Endothelial cell of umbilical vein (primary cell): ENCODE measurements around the gene LDLRAD3. TPM values are rescaled to one million over a fixed set of nuclear protein-coding genes. Genes with fewer than 3 reads are reported as not detected.

ENCODE experiments used
- BruUV-seq: library from RNA; stranded (reverse); fragments of 400-500 nt; replicated peaks from 2 replicates; lab custom pipeline; 2021; lab: Mats Ljungman, UMichigan
- CTCF ChIA-PET: fragments of 300-600, 350-600 bp; sonication (Branson Sonifier 250); formaldehyde crosslinking; loops from one replicate; lab custom pipeline; 2021; ENCODE audit warnings: antibody characterized with exemption, inconsistent platforms; lab: Charles Lee
- POLR2A ChIA-PET: fragments of 300-600, 350-600 bp; sonication (Branson Sonifier 250); formaldehyde crosslinking; loops from one replicate; lab custom pipeline; 2021; ENCODE audit warnings: antibody characterized with exemption, inconsistent platforms; lab: Charles Lee
- DNase-seq: peaks from one replicate; pipeline ENCODE4 v3.0.0-alpha.2; 2011; ENCODE audit warnings: low read depth, low spot score
- FAIRE-seq: peaks from 2 replicates; lab custom pipeline; 2011; peaks lifted over from hg19 to GRCh38; lab: Jason Lieb, UNC
- H2AFZ ChIP-seq: 2 replicates; pipeline ENCODE4 v1.6.0; 2012; ENCODE audit warnings: low read depth, low read length, control low read depth, inconsistent platforms
- H3K27ac ChIP-seq: 2 replicates; pipeline ENCODE4 v1.5.1; 2011; ENCODE audit warnings: low read depth, mild to moderate bottlenecking, control low read depth, low read length, moderate library complexity; ENCODE audit not compliant: insufficient read depth
- H3K27me3 ChIP-seq, 2 experiments: 2 replicates each; pipeline versions ENCODE4 v1.6.0 to v1.6.1; 2011; ENCODE audit warnings: low read length in 2 of 2, mixed read lengths in 1 of 2; ENCODE audit not compliant: control insufficient read depth in 2 of 2, insufficient read depth in 2 of 2
- H3K36me3 ChIP-seq, 2 experiments: 2 replicates in 1 of 2; 3 replicates in 1 of 2; pipeline ENCODE4 v1.5.1; 2011; ENCODE audit warnings: low read length in 2 of 2, mild to moderate bottlenecking in 1 of 2, moderate library complexity in 1 of 2; ENCODE audit not compliant: control insufficient read depth in 2 of 2, insufficient read depth in 2 of 2; ENCODE audit errors: extremely low read depth in 1 of 2
- H3K4me1 ChIP-seq: 3 replicates; pipeline ENCODE4 v1.5.1; 2011; ENCODE audit warnings: mild to moderate bottlenecking, low read length; ENCODE audit not compliant: control insufficient read depth, insufficient read depth; ENCODE audit errors: extremely low read depth
- H3K4me2 ChIP-seq: 2 replicates; pipeline ENCODE4 v1.6.1; 2011; ENCODE audit warnings: low read length, control low read depth, mixed read lengths; ENCODE audit not compliant: insufficient read depth
- H3K4me3 ChIP-seq, 3 experiments: fragments of 200-600 bp in 1 of 3; sonication (generic), shearing (Covaris generic) in 1 of 3; replicated peaks in 1 of 3; 2 replicates each; pipeline ENCODE4 v1.5.1; 2011 to 2016; ENCODE audit warnings: control low read depth in 3 of 3, low read length in 3 of 3, mild to moderate bottlenecking in 2 of 3, inconsistent platforms in 1 of 3, low read depth in 1 of 3, moderate library complexity in 1 of 3; ENCODE audit not compliant: insufficient read depth in 1 of 3
- H3K79me2 ChIP-seq: 2 replicates; pipeline ENCODE4 v1.6.0; 2012; ENCODE audit warnings: low read length, inconsistent platforms; ENCODE audit not compliant: control insufficient read depth, insufficient read depth
- H3K9ac ChIP-seq: replicated peaks from 2 replicates; pipeline ENCODE3; 2011; ENCODE audit warnings: low read length, control low read depth; ENCODE audit not compliant: insufficient read depth; ENCODE audit errors: extremely low read depth
- H3K9me1 ChIP-seq: replicated peaks from 3 replicates; pipeline ENCODE4 v1.6.0; 2011; ENCODE audit warnings: mild to moderate bottlenecking, low read length; ENCODE audit not compliant: control insufficient read depth, insufficient read depth; ENCODE audit errors: extremely low read depth
- H3K9me3 ChIP-seq: replicated peaks from 2 replicates; pipeline ENCODE4 v1.5.1; 2012; ENCODE audit warnings: low read length, inconsistent platforms; ENCODE audit not compliant: control insufficient read depth, insufficient read depth
- H4K20me1 ChIP-seq: replicated peaks from 2 replicates; pipeline ENCODE3; 2011; ENCODE audit warnings: mild to moderate bottlenecking, low read length; ENCODE audit not compliant: control insufficient read depth, insufficient read depth; ENCODE audit errors: extremely low read depth
- CTCF ChIP-seq, 2 donors: IDR thresholded peaks; 1 replicate in 1 of 2; 2 replicates in 1 of 2; pipeline ENCODE4 v1.5.1; 2011; ENCODE audit warnings: low read length in 2 of 2, mild to moderate bottlenecking in 2 of 2, moderate library complexity in 2 of 2, control low read depth in 1 of 2, inconsistent platforms in 1 of 2, low read depth in 1 of 2; ENCODE audit not compliant: insufficient read depth in 1 of 2; ENCODE audit errors: extremely low read depth in 1 of 2
- FOS ChIP-seq: IDR thresholded peaks from 2 replicates; pipeline ENCODE4 v1.6.1; 2011; ENCODE audit warnings: mild to moderate bottlenecking, low read length, moderate library complexity, borderline replicate concordance; ENCODE audit not compliant: insufficient read depth
- GATA2 ChIP-seq: IDR thresholded peaks from 2 replicates; pipeline ENCODE4 v1.7.0; 2011; ENCODE audit warnings: low read depth, mild to moderate bottlenecking, moderate library complexity, mixed read lengths, low read length; ENCODE audit not compliant: insufficient read length, insufficient read depth
- JUN ChIP-seq: IDR thresholded peaks from 2 replicates; pipeline ENCODE4 v1.6.1; 2011; ENCODE audit warnings: borderline replicate concordance, low read depth; ENCODE audit not compliant: insufficient read length, insufficient read depth
- MAX ChIP-seq: IDR thresholded peaks from 2 replicates; pipeline ENCODE4 v1.6.1; 2011; ENCODE audit not compliant: insufficient read depth, insufficient read length
- MYC ChIP-seq: IDR thresholded peaks from one replicate; pipeline ENCODE4 v1.6.1; 2011; ENCODE audit warnings: mild to moderate bottlenecking, low read depth, low read length
- POLR2A ChIP-seq: IDR thresholded peaks from 2 replicates; pipeline ENCODE4 v1.6.1; 2012; ENCODE audit warnings: low read depth, mild to moderate bottlenecking, control low read depth, low read length
- dilution Hi-C: fragments of 300-500 bp; cut with MboI; formaldehyde crosslinking; loops from one replicate; pipeline ENCODE4 v1.15.0; 2019; ENCODE audit warnings: low sequenced_read_pairs; ENCODE audit not compliant: extremely low pct_ligation_motif_present
- intact Hi-C: fragments of 100-400 bp; cut with micrococcal nuclease; formaldehyde crosslinking; loops from one replicate; pipeline ENCODE4 v1.10.0; 2022
- polyA plus RNA-seq, 4 experiments: library from polyadenylated mRNA; depleted of rRNA in 3 of 4; stranded (reverse) in 3 of 4; unstranded in 1 of 4; fragments of >200 nt; gene quantifications; 2 replicates each; pipeline versions ENCODE4 v1.2.1 to v1.2.3, GENCODE V29; 2011 to 2012; ENCODE audit warnings: missing spikeins in 1 of 4
- total RNA-seq: library from RNA; stranded (reverse); gene quantifications from 2 replicates; pipeline ENCODE4 v1.2.3, GENCODE V29; 2021

LDLRAD3 gene
- total and polyA plus RNA-seq, 2 donors (not counting 3 experiments of a cell fraction or from before 2014, with no cell fraction given) = 17.9 to 25.1 TPM

- Histone ChIP-seq H3K36me3 (no peaks in the 10 kb centered on the region), H3K4me1 (peaks cover 9% of the 10 kb centered on the region)
Measured at GRCh38 chr11:36109590-36109849, 165.7 kb downstream of the LDLRAD3 start.

More at GRCh38 chr11:36109590-36109849, 165.7 kb downstream of the LDLRAD3 start:
- FAIRE-seq = no peak
- Histone ChIP-seq H2AFZ (no peak overlapping the region), H3K27ac (no peak overlapping the region), H3K4me2 (no peak overlapping the region), H3K27me3 (no peaks in the 10 kb centered on the region), H3K9me3 (no peaks in the 10 kb centered on the region), H3K9ac (no peak overlapping the region), H3K9me1 (no peaks in the 10 kb centered on the region), H4K20me1 (no peaks in the 10 kb centered on the region), H3K4me3 (no peak overlapping the region), H3K79me2 (no peaks in the 10 kb centered on the region)
- intact Hi-C loops = no loop called here
- ChIA-PET CTCF (interaction anchor here (0.8 to 2.9 kb wide), 7 partner anchors 10 to 501 kb away, joined by 3 to 13 read pairs (median 4); no protein-coding TSS in a partner anchor), POLR2A (no interaction called here)
- no peak for TF ChIP-seq MAX
- no peak for TF ChIP-seq POLR2A
- TF ChIP-seq JUN = no peak
- no peak for TF ChIP-seq GATA2
- no peak for TF ChIP-seq FOS
- TF ChIP-seq CTCF (IDR thresholded peaks at IDR 0.05; ENCODE audit: extremely low read depth in 1 of 2, insufficient read depth in 1 of 2, low read depth in 1 of 2, low read length in 2 of 2) = no peak
- no peak for TF ChIP-seq MYC
- BruUV-seq = no TSS peak
- no peak for DNase-seq
- dilution Hi-C loops = no loop called here
